GM18873 (cell line): Measurements from ENCODE around the gene ZSWIM3.

Source experiments
- ATAC-seq: cut with Tn5 transposase; IDR thresholded peaks from one replicate; pipeline ENCODE4 v1.9.1; 2021; ENCODE audit warnings: mild to moderate bottlenecking, moderate library complexity, moderate number of reproducible peaks; ENCODE audit not compliant: unreplicated experiment, low FRiP score

The ZSWIM3 gene

GRCh38 chr20:45832619-45833018, 24.8 kb upstream of the ZSWIM3 start:
- no peak for ATAC-seq

- ATAC-seq = no peak
These were observed 24.2 kb upstream of the ZSWIM3 start, which contains the start of gene SNX21 for GRCh38 chr20:45833030-45833882. SNX21 (plus strand) TSS chr20:45833799; CDS start chr20:45833920, 121 bp downstream.

GRCh38 chr20:45833883-45834796, 23.3 kb upstream of the ZSWIM3 start:
- ATAC-seq = no peak

- ATAC-seq = no peak
These were observed 22.6 kb upstream of the ZSWIM3 start for GRCh38 chr20:45834797-45835161.

GRCh38 chr20:45835329-45835765, 22.1 kb upstream of the ZSWIM3 start:
- ATAC-seq = no peak

- ATAC-seq = no peak
These were observed 21.6 kb upstream of the ZSWIM3 start for GRCh38 chr20:45835825-45836224.

GRCh38 chr20:45836841-45837240, 20.6 kb upstream of the ZSWIM3 start:
- ATAC-seq = no peak

GRCh38 chr20:45840700-45841198, 16.7 kb upstream of the ZSWIM3 start:
- no peak for ATAC-seq

GRCh38 chr20:45841407-45842129, 15.8 kb upstream of the ZSWIM3 start:
- ATAC-seq = no peak

GRCh38 chr20:45842169-45842812, 15.1 kb upstream of the ZSWIM3 start:
- ATAC-seq = no peak

- no peak for ATAC-seq
These were observed 13.9 kb upstream of the ZSWIM3 start for GRCh38 chr20:45843506-45843905.

- ATAC-seq = no peak
These were observed 12.0 kb upstream of the ZSWIM3 start for GRCh38 chr20:45845452-45845851.

- ATAC-seq = no peak
These were observed 9.0 kb upstream of the ZSWIM3 start for GRCh38 chr20:45848421-45848820.

- ATAC-seq = no peak
These were observed 8.3 kb upstream of the ZSWIM3 start for GRCh38 chr20:45848969-45849582.

- no peak for ATAC-seq
These were observed 7.2 kb upstream of the ZSWIM3 start for GRCh38 chr20:45850238-45850637.

GRCh38 chr20:45850926-45851325, 6.5 kb upstream of the ZSWIM3 start:
- no peak for ATAC-seq

- no peak for ATAC-seq
These were observed 5.9 kb upstream of the ZSWIM3 start for GRCh38 chr20:45851501-45851900.

- ATAC-seq = no peak
These were observed 5.1 kb upstream of the ZSWIM3 start for GRCh38 chr20:45852326-45852725.

- ATAC-seq = no peak
These were observed 3.9 kb upstream of the ZSWIM3 start for GRCh38 chr20:45853484-45853883.

- ATAC-seq = no peak
These were observed 435 bp downstream of the ZSWIM3 start for GRCh38 chr20:45857882-45858216.
